ENCODE results near the gene TPGS2.

- TF ChIP-seq POLR2A (IDR thresholded peaks at IDR 0.05; ENCODE audit: low read length) (no peak), EP300 (IDR thresholded peaks at IDR 0.05) (no peak), MYC (IDR thresholded peaks at IDR 0.05; ENCODE audit: borderline replicate concordance, low read length) (no peak), SREBF2 (IDR thresholded peaks at IDR 0.05) (no peak)
These were observed 1.3 kb upstream of the TPGS2 start for GRCh38 chr18:36830158-36830495.

Data from A549 (cell line).